Measurements from ENCODE around the gene BRSK1.

The BRSK1 gene

GRCh38 chr19:55339105-55339888 is 55.5 kb downstream of the BRSK1 start, which contains the start of gene KMT5C:
Gene KMT5C, plus strand, starts transcription at chr19:55339876. Its CDS starts 2,061 bp downstream, at chr19:55341937.
- DNase-seq, result peak; percentile 100

- DNase-seq, result no peak
Measured at GRCh38 chr19:55339889-55340783, 56.3 kb downstream of the BRSK1 start.

- DNase-seq, result no peak
Measured at GRCh38 chr19:55340784-55341147, 57.0 kb downstream of the BRSK1 start.

- peak in 1 of 4 experiments; percentile 15 for DNase-seq
Measured at GRCh38 chr19:55341171-55341588, 57.4 kb downstream of the BRSK1 start.

GRCh38 chr19:55341595-55342531 is 58.1 kb downstream of the BRSK1 start:
- no peak for DNase-seq

- no peak for DNase-seq
Measured at GRCh38 chr19:55344444-55344843, 60.6 kb downstream of the BRSK1 start.

GRCh38 chr19:55345101-55345817 is 61.5 kb downstream of the BRSK1 start:
- no peak for DNase-seq

GRCh38 chr19:55345818-55346724 is 62.3 kb downstream of the BRSK1 start:
- no peak for DNase-seq

GRCh38 chr19:55346725-55347441 is 63.1 kb downstream of the BRSK1 start:
- no peak for DNase-seq

- DNase-seq, result no peak
Measured at GRCh38 chr19:55347442-55348009, 63.7 kb downstream of the BRSK1 start.

- no peak for DNase-seq
Measured at GRCh38 chr19:55348317-55349034, 64.7 kb downstream of the BRSK1 start.

GRCh38 chr19:55350620-55351315 is 67.0 kb downstream of the BRSK1 start:
- DNase-seq, result no peak

GRCh38 chr19:55352040-55352439 is 68.2 kb downstream of the BRSK1 start:
- no peak for DNase-seq

GRCh38 chr19:55352549-55353145 is 68.8 kb downstream of the BRSK1 start:
- DNase-seq, result no peak

- DNase-seq, result no peak
Measured at GRCh38 chr19:55353356-55353802, 69.6 kb downstream of the BRSK1 start.

- DNase-seq, result peak; percentile 22 to 55 (median 36)
Measured at GRCh38 chr19:55353803-55354697, 70.3 kb downstream of the BRSK1 start.

GRCh38 chr19:55354698-55355212 is 71.0 kb downstream of the BRSK1 start, which contains the start of gene COX6B2:
Gene COX6B2, minus strand, starts transcription at chr19:55354719. Its CDS starts 198 bp downstream, at chr19:55354521.
- DNase-seq, result no peak

Data from activated naive CD4-positive, alpha-beta T cell (primary cell).